Measurements from ENCODE around the gene GARIN3. TPM values are rescaled to one million over a fixed set of nuclear protein-coding genes. Genes with fewer than 3 reads are reported as not detected.

Gene GARIN3
- total RNA-seq (not detected), polyA plus RNA-seq (not detected)
- long read RNA-seq, donor 1, result 0 reads
- long read RNA-seq, donor 2, result 0 reads
- long read RNA-seq, donor 3, result 0 reads

DNA sequence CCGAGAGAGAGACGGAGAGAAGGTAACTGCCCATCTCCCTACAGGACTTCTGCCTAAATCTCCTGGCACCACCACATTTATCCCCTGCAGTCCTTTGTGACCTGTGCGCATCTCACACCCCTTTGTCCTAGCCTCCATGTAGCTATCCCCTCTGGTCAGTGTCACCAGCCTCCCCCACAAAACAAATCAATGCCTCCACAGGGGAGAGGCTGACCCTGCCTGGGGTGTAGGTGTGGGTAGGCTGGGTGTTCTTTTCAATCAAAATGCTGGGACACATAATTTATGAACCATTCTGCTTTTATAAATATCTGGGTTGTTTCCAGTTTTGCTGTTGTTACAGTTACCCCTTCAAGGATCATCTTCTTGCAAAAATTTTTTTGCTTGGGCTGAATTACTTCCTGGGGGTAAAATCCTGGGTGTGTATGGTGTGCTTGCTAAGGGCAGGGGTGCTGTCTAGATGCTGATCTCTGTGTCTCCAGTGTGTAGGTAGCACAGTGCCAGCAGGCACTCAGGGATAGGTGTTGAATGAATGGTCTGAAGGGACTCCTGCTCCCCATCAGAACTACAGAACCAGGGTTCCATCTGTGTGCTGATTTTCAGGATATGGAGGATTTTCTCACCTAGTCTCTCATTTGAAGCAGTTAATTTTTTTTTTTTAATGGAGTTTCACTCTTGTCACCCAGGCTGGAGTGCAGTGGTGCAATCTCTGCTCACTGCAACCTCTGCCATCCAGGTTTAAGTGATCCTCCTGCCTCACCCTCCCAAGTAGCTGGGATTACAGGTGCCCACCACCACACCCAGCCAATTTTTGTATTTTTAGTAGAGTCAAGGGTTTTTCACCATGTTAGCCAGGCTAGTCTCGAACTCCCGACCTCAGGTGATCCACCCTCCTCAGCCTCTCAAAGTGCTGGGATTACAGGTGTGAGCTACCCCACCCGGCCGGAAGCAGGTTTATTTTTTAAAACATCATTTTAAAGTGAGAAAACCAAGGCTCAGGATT, at the start of gene GARIN3:
Gene GARIN3 (minus strand): TSS at position 51 of the 1,000 bp plus-strand sequence. CDS start 96 bp downstream, outside the sequence.
- no peaks in the 10 kb centered on the region for H3K4me1 ChIP-seq (ENCODE audit: insufficient read depth)
- DNase-seq, result no peak
- 84 to 88% (median 87%) methylated on average over 7 of the region's 7 CpGs for WGBS, 3 donors
- TF ChIP-seq EP300 (IDR thresholded peaks at IDR 0.05) (no peak), POLR2A (IDR thresholded peaks at IDR 0.05) (no peak)
- TF ChIP-seq, protein P1, sequence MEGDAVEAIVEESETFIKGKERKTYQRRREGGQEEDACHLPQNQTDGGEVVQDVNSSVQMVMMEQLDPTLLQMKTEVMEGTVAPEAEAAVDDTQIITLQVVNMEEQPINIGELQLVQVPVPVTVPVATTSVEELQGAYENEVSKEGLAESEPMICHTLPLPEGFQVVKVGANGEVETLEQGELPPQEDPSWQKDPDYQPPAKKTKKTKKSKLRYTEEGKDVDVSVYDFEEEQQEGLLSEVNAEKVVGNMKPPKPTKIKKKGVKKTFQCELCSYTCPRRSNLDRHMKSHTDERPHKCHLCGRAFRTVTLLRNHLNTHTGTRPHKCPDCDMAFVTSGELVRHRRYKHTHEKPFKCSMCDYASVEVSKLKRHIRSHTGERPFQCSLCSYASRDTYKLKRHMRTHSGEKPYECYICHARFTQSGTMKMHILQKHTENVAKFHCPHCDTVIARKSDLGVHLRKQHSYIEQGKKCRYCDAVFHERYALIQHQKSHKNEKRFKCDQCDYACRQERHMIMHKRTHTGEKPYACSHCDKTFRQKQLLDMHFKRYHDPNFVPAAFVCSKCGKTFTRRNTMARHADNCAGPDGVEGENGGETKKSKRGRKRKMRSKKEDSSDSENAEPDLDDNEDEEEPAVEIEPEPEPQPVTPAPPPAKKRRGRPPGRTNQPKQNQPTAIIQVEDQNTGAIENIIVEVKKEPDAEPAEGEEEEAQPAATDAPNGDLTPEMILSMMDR (IDR thresholded peaks at IDR 0.05), result no peak
- intact Hi-C loops (cut with DNase I), result no loop called here
- H3K27me3 ChIP-seq, result no peaks in the 10 kb centered on the region
- H3K27ac ChIP-seq, result no peak within 1 kb of the TSS
- no peak within 1 kb of the TSS for H3K4me3 ChIP-seq
- H3K36me3 ChIP-seq, result no peaks in the 10 kb centered on the region
- H3K9me3 ChIP-seq, result no peaks in the 10 kb centered on the region

- no peaks in the 10 kb centered on the region for H3K9me3 ChIP-seq
- no peak for DNase-seq
- H3K27ac ChIP-seq, result no peak overlapping the region
- H3K27me3 ChIP-seq, result no peaks in the 10 kb centered on the region
- no peaks in the 10 kb centered on the region for H3K36me3 ChIP-seq
- TF ChIP-seq, protein P1 (IDR thresholded peaks at IDR 0.05), result no peak
- TF ChIP-seq EP300 (IDR thresholded peaks at IDR 0.05) (no peak), POLR2A (IDR thresholded peaks at IDR 0.05) (no peak)
- H3K4me3 ChIP-seq, result no peak overlapping the region
- WGBS, 3 donors, result 83 to 90% (median 90%) methylated on average over 5 of the region's 5 CpGs
- intact Hi-C loops (cut with DNase I), result no loop called here
- H3K4me1 ChIP-seq (ENCODE audit: insufficient read depth), result peaks cover 4% of the 10 kb centered on the region
Observed at GRCh38 chr5:157215514-157216167, 49.6 kb upstream of the GARIN3 start.

GRCh38 chr5:157214861-157215513, 48.9 kb upstream of the GARIN3 start:
- WGBS, 3 donors, result 76 to 80% (median 78%) methylated on average over 10 of the region's 10 CpGs
- H3K4me3 ChIP-seq, result no peak overlapping the region
- no peaks in the 10 kb centered on the region for H3K27me3 ChIP-seq
- no peaks in the 10 kb centered on the region for H3K36me3 ChIP-seq
- intact Hi-C loops (cut with DNase I), result no loop called here
- no peaks in the 10 kb centered on the region for H3K9me3 ChIP-seq
- DNase-seq, result no peak
- H3K4me1 ChIP-seq (ENCODE audit: insufficient read depth), result peaks cover 4% of the 10 kb centered on the region
- no peak overlapping the region for H3K27ac ChIP-seq
- no peak for TF ChIP-seq POLR2A (IDR thresholded peaks at IDR 0.05)
- TF ChIP-seq, protein P1 (IDR thresholded peaks at IDR 0.05), result no peak
- TF ChIP-seq EP300 (IDR thresholded peaks at IDR 0.05), result no peak

GRCh38 chr5:157214415-157214814, 48.4 kb upstream of the GARIN3 start:
- intact Hi-C loops (cut with DNase I), result no loop called here
- Histone ChIP-seq H3K36me3 (no peaks in the 10 kb centered on the region), H3K27ac (no peak overlapping the region), H3K27me3 (no peaks in the 10 kb centered on the region), H3K9me3 (no peaks in the 10 kb centered on the region), H3K4me1 (ENCODE audit: insufficient read depth) (peaks cover 4% of the 10 kb centered on the region), H3K4me3 (no peak overlapping the region)
- TF ChIP-seq POLR2A (IDR thresholded peaks at IDR 0.05) (no peak), EP300 (IDR thresholded peaks at IDR 0.05) (no peak)
- TF ChIP-seq, protein P1 (IDR thresholded peaks at IDR 0.05), result no peak
- no peak for DNase-seq

Measured in ovary (tissue), 10 donors.